ENCODE results near the gene USP6NL.

Gene USP6NL

GRCh38 chr10:11472158-11472753, 139.2 kb downstream of the USP6NL start:
- DNase-seq = peak; percentile 83

GRCh38 chr10:11469575-11470391, 141.7 kb downstream of the USP6NL start:
- no peak for DNase-seq

DNA sequence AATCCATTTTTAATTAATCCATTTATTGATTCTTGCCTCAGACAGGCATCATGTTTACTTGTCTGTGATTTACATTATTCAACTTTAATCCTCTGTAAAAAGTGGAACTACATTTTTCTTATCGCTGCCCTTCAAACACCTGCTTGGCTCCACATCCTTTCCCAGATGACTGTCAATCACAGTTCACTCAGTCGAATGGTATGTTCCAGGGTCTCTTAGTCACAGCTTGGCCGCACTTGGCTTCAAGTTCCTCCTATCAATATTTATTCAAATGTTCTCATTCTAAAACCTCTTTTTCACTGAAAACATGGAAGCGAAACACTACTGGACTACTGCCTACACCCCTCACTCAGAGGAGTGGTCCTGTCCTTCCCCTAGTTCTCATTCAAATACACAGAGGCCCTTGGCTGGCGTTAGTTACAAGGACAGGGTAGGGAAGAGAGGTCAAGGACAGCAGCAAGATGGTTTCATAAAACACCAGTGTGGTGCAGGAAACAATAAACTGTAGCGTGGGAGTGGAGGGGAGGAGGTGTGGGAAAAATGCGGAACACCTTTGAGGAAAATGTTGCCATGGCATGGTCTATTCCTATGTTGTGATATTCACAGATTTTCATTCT, 143.2 kb downstream of the USP6NL start:
- DNase-seq = no peak

- no peak for DNase-seq
These were observed 146.0 kb downstream of the USP6NL start for GRCh38 chr10:11465406-11465805.

GRCh38 chr10:11463111-11463510, 148.3 kb downstream of the USP6NL start:
- no peak for DNase-seq

DNA sequence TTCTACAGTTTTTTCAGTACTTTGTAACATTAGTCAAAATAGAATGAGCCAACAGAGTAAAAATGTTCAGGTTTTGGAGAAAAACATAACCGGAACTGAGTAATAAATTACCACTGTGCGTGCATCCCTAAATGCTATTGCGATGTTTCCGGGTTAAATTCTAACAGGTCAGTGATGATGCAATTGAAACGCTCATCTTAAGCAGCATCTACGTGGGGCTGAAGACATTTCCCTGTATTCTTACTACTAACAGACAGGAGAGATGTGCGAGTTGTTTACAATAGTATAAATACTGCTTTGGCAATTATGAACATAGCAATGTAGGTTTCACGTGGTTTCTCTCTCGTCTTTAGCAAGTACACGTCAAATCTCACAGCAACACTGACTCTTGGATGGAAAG, 149.4 kb downstream of the USP6NL start:
- DNase-seq = no peak

DNA sequence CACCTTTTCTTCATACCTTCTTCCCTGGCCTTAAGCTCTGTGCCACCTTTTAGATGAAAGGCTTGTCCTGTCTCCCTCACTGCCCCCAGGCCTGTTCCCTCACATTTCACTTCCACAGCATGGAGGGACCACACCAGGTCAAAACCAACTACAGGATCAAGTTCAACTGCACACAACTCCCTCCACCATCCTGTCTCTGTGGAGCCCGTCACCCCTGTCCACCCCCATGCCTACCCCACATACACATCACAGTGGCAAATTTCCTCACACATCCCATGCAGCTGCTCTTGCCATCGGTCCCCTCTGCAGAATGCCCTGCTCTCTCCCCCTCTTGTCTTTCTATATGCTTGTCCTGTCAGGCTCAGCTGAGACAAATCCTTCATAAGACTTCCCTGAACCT, 154.1 kb downstream of the USP6NL start:
- no peak for DNase-seq

DNA sequence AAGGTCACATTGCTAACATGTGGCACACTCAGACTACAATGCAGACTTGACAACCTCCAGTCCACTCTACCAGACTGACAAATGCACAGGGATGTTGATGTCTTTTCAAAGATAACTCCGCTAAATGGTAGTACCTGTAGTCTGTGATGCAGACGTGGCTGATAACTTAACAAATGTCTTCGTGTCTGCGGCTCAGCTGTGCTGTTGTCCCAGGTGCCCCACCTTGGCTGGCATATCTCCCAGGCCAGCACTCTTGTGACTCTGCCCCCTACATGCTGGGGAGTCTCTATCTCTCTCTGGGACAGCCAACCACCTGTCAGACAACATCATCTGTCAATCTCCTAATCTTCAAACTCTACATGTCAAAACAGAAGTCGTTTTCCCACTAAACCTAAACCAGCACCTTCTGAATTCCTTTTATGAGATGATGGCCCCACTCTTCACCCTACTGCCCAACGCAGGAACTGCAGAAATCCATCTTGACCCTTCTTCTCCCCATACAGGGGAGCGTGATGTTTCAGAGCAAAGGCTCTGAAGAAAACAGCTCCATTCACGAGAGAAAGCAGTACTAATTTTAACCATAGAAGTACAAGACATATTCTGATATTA, 156.4 kb downstream of the USP6NL start:
- no peak for DNase-seq

DNA sequence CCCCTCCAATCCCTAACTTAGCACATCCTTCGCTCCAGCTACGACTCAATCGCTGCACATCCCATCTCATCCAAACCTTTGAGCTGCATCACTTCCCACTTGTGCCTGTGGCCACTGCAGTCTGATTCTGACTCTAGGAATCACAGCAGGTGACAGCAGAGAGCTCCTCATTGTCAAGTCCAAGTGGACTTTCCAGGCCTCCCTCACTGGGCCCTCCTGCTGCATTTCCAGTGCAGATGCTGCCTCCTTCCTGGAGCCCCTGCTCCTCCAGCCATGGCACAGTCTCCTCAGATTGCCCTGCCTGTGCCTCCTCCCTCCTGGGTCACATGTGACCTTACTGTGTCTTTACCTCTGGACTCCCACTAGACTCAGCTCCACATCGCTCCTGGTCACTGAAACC, 157.3 kb downstream of the USP6NL start:
- no peak for DNase-seq

- no peak for DNase-seq
These were observed 159.7 kb downstream of the USP6NL start for GRCh38 chr10:11451640-11452260.

DNA sequence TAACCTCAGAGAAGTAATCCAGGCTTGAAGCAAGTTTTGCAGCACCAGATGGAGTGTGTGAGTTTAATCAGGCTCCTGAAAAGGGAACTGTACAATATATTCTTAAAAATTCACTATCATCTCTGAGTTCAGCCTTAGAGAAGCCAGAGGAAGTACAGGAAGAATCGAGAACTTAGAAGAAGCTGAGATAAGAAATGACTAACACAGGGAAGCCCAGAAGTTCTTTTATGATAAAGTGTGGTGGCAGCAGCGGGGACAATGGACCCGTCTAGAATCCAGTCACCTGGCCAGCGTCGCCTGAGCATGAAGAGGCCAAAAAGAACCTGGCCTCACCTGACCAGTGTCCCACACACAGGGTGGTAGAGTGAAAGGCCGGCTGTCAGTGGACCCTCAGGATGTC, 161.0 kb downstream of the USP6NL start:
- DNase-seq = no peak

GRCh38 chr10:11449761-11450160, 161.7 kb downstream of the USP6NL start:
- DNase-seq = no peak

GRCh38 chr10:11448545-11449244, 162.8 kb downstream of the USP6NL start:
- DNase-seq = no peak

GRCh38 chr10:11448190-11448544, 163.3 kb downstream of the USP6NL start:
- no peak for DNase-seq

DNA sequence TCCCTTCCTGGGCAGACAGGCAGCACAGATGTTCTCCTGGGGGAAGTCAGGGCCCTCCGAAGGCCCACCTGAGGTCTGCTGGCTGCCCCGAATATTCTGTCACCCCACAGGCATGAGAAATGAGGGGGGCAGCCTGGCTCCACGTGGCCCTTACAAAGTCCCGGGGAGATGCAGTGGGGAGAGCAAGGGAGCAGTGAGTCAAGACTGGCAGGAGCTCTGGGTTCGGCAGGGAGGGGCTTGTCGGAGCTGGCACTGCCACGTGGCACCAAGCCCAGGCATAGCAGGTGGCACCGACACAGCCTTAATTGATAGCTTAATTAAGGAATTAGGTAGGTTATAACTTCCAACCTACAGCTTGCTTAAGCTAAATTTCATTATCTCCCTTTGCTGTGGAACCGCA, 163.9 kb downstream of the USP6NL start:
- no peak for DNase-seq

- DNase-seq = no peak
These were observed 164.6 kb downstream of the USP6NL start for GRCh38 chr10:11446864-11447263.

DNA sequence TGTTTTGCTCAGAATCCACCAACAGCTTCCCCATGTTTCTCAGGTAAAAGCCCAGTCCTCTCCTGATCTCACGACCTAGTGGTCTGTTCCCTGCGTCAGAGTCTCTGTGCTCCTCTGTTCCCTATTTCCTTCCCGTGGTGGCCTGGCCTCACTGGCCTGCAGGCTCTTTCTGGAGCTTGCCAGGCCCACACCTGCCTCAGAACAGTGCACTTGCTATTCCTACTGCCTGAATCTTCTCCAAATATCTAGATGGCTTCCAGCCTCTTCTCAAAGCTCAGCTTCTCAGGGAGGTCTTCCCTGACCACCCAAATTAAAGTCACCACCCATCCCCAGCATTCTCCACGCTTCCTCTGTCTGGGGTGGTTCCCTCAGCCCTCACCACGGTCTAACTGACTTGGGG, 165.3 kb downstream of the USP6NL start:
- DNase-seq = no peak

DNA sequence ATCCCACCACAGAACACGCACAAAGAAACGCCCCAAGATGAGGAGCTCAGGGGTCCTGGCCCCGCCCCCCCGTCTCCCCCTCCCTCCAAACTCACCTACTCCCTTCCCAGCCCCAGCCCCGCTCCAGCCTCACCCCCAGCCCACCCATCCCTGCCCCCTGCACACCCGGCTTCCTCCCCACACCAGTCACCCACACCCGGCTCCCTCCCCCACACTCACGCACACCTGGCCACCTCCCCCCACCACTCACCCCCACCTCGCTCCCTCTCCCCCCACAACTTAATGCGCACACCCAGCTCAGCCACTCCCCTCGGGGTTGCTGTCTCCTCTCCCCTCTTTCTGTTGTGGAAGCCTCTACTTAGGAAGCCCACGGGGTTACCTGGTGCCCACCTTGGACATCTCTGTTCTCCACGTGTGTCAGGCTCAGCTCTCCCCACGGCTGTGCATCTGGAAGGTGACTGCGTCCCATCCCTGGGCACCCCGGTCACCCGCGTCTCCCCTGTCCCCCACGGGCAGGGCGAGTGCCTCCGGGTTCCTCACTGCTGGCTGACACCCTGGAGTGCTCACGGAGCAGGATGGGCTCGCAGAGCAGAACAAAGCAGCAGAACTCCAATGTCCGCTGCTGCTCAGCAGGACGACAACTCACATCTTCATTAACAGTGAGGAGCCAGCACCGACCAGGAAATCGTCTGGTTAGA, 166.8 kb downstream of the USP6NL start:
- DNase-seq = no peak

DNA sequence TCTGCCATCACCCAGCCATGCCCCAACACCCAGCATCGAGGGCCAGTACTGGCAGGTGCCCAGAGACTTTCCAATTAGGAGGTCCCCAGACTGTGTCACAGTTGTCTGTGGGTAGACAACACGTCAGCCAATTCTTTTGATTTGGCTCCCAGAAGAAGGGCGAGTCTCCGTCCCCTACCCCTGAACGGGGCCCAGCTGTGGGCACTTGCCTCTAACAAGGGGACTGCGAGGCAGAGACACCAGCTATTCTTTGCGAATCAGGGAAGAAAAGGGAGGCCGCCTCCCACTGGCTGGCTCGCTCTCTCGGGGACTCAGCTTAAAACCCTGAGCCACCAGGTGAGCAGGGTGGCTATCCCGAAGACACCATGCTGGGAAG, 167.3 kb downstream of the USP6NL start:
- no peak for DNase-seq

- peak; percentile 20 for DNase-seq
These were observed 167.8 kb downstream of the USP6NL start for GRCh38 chr10:11443468-11444154.

DNA sequence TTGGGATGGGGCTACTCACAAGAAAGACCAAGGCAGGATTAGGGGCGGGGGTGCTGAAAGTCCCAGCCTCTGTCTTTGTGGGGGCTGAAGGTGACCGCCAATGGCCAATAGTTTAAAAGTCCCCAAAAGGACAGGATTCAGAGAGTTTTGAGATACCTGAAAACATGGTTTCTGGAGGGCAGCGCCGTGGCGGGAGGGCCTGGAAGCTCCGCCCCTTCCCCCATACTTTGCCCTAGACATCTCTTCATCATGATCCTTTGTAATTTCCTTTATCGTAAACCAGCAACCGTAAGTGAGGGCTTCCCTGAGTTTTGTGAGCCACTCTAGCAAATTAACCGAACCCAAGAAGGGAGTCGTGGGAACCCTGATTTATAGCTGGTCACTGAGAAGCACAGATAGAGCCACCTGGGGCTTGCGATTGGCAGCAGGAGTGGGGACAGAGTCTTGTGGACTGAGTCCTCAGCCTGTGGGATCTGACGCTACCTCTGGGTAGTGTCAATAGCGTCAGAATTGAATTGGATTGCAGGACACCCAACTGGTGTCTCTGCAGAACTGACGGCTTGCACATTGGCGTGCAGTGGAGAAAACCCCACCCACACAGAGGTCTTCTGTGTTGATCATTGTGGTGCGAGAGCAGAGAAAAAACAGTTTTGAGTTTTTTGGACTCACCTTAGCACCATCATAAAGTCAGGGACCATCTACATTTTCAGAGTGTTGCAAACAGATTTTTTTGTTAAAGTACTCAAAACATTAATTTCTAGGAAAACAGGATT, 169.3 kb downstream of the USP6NL start:
- DNase-seq = no peak
